Thymus (tissue), 11 donors: ENCODE data around the gene CD180. TPM values are rescaled to one million over a fixed set of nuclear protein-coding genes. Genes with fewer than 3 reads are reported as not detected.
A peak's percentile ranks its signal among the peaks of the same experiment; 100 is the strongest.
"Not testable (repeated sequence)": the region's sequence is repeated elsewhere in the genome, so short reads cannot be mapped to it uniquely, and the experiment has no call there.

Experiments
- DNase-seq, 9 donors: peaks; one replicate each; pipeline ENCODE4 v3.0.0-alpha.2; 2013; ENCODE audit warnings: low spot score in 9 of 9, low read depth in 6 of 9, missing footprints in 1 of 9
- H3K27ac ChIP-seq, 2 donors: one replicate each; pipeline ENCODE4 v1.5.1; 2013; ENCODE audit warnings: control low read depth in 1 of 2, low read depth in 1 of 2, low read length in 1 of 2, mild to moderate bottlenecking in 1 of 2, moderate library complexity in 1 of 2
- H3K27me3 ChIP-seq, 2 donors: one replicate each; pipeline ENCODE4 v1.5.1; 2013; ENCODE audit warnings: low read length in 1 of 2; ENCODE audit not compliant: control insufficient read depth in 2 of 2, insufficient read depth in 1 of 2
- H3K36me3 ChIP-seq, 2 donors: one replicate each; pipeline ENCODE4 v1.5.1; 2013; ENCODE audit warnings: low read length in 1 of 2, mild to moderate bottlenecking in 1 of 2, moderate library complexity in 1 of 2; ENCODE audit not compliant: control insufficient read depth in 2 of 2, insufficient read depth in 2 of 2
- H3K4me1 ChIP-seq, 2 donors: one replicate each; pipeline ENCODE4 v1.5.1; 2013; ENCODE audit warnings: low read length in 2 of 2; ENCODE audit not compliant: control insufficient read depth in 2 of 2, insufficient read depth in 2 of 2
- H3K4me3 ChIP-seq, 2 donors: one replicate each; pipeline ENCODE4 v1.5.1; 2013; ENCODE audit warnings: low read length in 2 of 2, control low read depth in 1 of 2, mild to moderate bottlenecking in 1 of 2
- H3K9me3 ChIP-seq, 2 donors: one replicate each; pipeline ENCODE4 v1.5.1; 2013; ENCODE audit warnings: low read length in 1 of 2, mild to moderate bottlenecking in 1 of 2; ENCODE audit not compliant: control insufficient read depth in 2 of 2, insufficient read depth in 1 of 2
- WGBS: extraction: QIAGEN DNeasy Blood & Tissue Kit; methylation state at CpG from one replicate; pipeline ENCODE4 v1.1.7; 2013; 5-methylcytosine and 5-hydroxymethylcytosine counted together
- polyA plus RNA-seq: library from polyadenylated mRNA; stranded (reverse); fragments of 200-250 nt; gene quantifications from one replicate; pipeline ENCODE4 v1.2.3, GENCODE V29; 2013
- total RNA-seq: library from RNA; stranded (reverse); fragments of 120-200 nt; gene quantifications from one replicate; pipeline ENCODE4 v1.2.4, GENCODE V29; 2013
- donor health status: healthy.

CD180 gene
- total and polyA plus RNA-seq, 2 donors = 1.3 to 2.2 TPM

DNA sequence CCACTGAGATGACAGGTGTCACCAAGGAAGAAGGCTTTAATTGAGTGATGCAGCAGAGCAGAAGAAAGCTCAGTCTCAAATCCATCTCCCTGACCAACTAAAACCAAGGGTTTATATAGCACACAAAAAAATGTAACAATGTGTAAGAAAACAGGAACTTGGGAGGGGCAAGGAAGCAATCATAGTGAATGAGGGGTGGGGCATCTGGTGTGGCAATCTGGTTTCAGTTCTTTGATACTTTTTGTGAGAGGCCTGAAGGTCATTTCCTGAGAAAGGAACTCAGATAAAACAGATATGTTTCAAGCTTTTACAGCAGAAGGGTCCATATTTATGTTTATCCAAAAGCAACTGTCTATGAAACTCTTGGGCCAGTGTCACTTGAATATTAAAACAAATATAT, 19.7 kb downstream of the CD180 start:
- no peaks in the 10 kb centered on the region for H3K36me3 ChIP-seq
- H3K27ac ChIP-seq = no peak overlapping the region
- peaks cover 6 to 10% of the 10 kb centered on the region in 2 donors for H3K4me1 ChIP-seq
- peaks cover 2 to 6% of the 10 kb centered on the region in 2 donors for H3K9me3 ChIP-seq
- no peak overlapping the region for H3K4me3 ChIP-seq
- DNase-seq = no peak
- H3K27me3 ChIP-seq = no peaks in the 10 kb centered on the region

GRCh38 chr5:67173959-67174358, 22.6 kb downstream of the CD180 start:
- peaks cover 2 to 6% of the 10 kb centered on the region in 2 donors for H3K9me3 ChIP-seq
- no peak overlapping the region for H3K27ac ChIP-seq
- H3K4me3 ChIP-seq = no peak overlapping the region
- DNase-seq = no peak
- H3K27me3 ChIP-seq = no peaks in the 10 kb centered on the region
- peaks cover 11 to 13% of the 10 kb centered on the region in 2 donors for H3K36me3 ChIP-seq
- H3K4me1 ChIP-seq = no peaks in the 10 kb centered on the region
- 97% methylated on average over 1 of the region's 1 CpG for WGBS

DNA sequence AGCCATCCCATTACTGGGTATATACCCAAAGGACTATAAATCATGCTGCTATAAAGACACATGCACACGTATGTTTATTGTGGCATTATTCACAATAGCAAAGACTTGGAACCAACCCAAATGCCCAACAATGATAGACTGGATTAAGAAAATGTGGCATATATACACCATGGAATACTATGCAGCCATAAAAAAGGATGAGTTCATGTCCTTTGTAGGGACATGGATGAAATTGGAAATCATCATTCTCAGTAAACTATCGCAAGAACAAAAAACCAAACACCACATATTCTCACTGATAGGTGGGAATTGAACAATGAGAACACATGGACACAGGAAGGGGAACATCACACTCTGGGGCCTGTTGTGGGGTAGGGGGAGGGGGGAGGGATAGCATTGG, 23.2 kb downstream of the CD180 start:
- not testable (repeated sequence) for H3K4me3 ChIP-seq, DNase-seq, H3K4me1 ChIP-seq, H3K27ac ChIP-seq, H3K27me3 ChIP-seq, H3K9me3 ChIP-seq
- H3K36me3 ChIP-seq = peaks cover 11 to 13% of the 10 kb centered on the region in 2 donors
- WGBS = 100% methylated on average over 1 of the region's 2 CpGs

DNA sequence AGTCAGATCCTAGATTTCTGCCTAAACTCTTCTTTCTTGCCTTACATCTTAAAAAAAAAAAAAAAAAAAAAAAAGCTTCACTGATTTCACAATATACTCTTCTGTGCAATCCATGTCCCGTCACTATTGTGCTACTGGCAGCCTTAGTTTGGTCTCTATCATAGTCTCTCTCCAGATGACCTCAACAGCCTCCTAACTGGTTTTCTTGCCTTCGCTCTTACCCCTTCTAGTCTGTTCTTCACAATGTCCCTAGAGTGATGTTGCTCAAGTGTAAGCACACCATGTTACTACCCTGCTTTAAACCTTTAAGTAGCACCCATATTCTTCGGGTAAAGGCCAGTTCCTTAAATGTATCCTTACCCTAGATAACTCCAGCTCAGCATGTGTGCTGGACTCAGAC, 25.8 kb downstream of the CD180 start:
- H3K9me3 ChIP-seq = no peaks in the 10 kb centered on the region
- H3K27me3 ChIP-seq = no peaks in the 10 kb centered on the region
- H3K4me3 ChIP-seq = no peak overlapping the region
- 94% methylated on average over 3 of the region's 3 CpGs for WGBS
- H3K27ac ChIP-seq = no peak overlapping the region
- H3K36me3 ChIP-seq = peaks cover 23% of the 10 kb centered on the region in 2 donors
- peaks cover 2 to 16% of the 10 kb centered on the region in 2 donors for H3K4me1 ChIP-seq
- no peak for DNase-seq

GRCh38 chr5:67168069-67168468, 28.5 kb downstream of the CD180 start:
- H3K9me3 ChIP-seq = no peaks in the 10 kb centered on the region
- no peak overlapping the region for H3K27ac ChIP-seq
- no peaks in the 10 kb centered on the region for H3K27me3 ChIP-seq
- WGBS = 97% methylated on average over 4 of the region's 4 CpGs
- peaks cover 48 to 50% of the 10 kb centered on the region in 2 donors for H3K36me3 ChIP-seq
- no peak overlapping the region for H3K4me3 ChIP-seq
- H3K4me1 ChIP-seq = peaks cover 6 to 29% of the 10 kb centered on the region in 2 donors
- no peak for DNase-seq

DNA sequence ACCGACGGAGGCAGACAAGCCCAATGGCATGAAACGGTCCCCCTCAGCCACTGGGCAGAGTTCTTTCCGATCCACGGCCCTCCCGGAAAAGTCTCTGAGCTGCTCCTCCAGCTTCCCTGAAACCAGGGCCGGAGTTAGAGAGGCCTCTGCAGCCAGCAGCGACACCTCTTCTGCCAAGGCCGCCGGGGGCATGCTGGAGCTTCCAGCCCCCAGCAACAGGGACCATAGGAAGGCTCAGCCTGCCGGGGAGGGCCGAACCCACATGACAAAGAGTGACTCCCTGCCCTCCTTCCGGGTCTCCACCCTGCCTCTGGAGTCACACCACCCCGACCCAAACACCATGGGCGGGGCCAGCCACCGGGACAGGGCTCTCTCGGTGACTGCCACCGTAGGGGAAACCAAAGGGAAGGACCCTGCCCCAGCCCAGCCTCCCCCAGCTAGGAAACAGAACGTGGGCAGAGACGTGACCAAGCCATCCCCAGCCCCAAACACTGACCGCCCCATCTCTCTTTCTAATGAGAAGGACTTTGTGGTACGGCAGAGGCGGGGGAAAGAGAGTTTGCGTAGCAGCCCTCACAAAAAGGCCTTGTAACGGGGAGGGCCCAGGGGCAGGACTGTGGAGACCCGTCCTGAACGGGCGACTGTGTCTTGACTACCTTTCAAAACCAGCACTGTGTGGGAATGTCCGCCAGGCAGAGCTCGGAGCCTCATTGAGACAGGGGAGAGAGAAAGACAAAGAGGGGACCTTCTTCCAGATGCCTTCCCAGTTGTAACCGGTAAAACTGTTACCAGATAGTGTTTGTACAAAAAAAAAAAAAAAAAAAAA, 29.9 kb downstream of the CD180 start:
- Histone ChIP-seq H3K27ac (peak overlapping the region; percentile 87 to 92), H3K4me3 (peak overlapping the region; percentile 38 to 45), H3K4me1 (peaks cover 6 to 32% of the 10 kb centered on the region in 2 donors), H3K27me3 (no peaks in the 10 kb centered on the region), H3K36me3 (peaks cover 57 to 62% of the 10 kb centered on the region in 2 donors), H3K9me3 (no peaks in the 10 kb centered on the region)
- 72% methylated on average over 31 of the region's 31 CpGs for WGBS
- peak in 2 of 9 donors; percentile 44 to 63 for DNase-seq

GRCh38 chr5:67165526-67166459, 30.8 kb downstream of the CD180 start:
- 52% methylated on average over 36 of the region's 36 CpGs for WGBS
- Histone ChIP-seq H3K4me3 (peak overlapping the region; percentile 38 to 45), H3K36me3 (peaks cover 57 to 67% of the 10 kb centered on the region in 2 donors), H3K27me3 (no peaks in the 10 kb centered on the region), H3K4me1 (peaks cover 6 to 32% of the 10 kb centered on the region in 2 donors), H3K27ac (peak overlapping the region; percentile 87 to 92), H3K9me3 (no peaks in the 10 kb centered on the region)
- DNase-seq = peak; percentile 65 to 93 (median 75)

- H3K9me3 ChIP-seq = no peaks in the 10 kb centered on the region
- 95% methylated on average over 17 of the region's 17 CpGs for WGBS
- DNase-seq = no peak
- H3K36me3 ChIP-seq = peaks cover 51 to 66% of the 10 kb centered on the region in 2 donors
- no peaks in the 10 kb centered on the region for H3K27me3 ChIP-seq
- peaks cover 6 to 32% of the 10 kb centered on the region in 2 donors for H3K4me1 ChIP-seq
- peak overlapping the region; percentile 60 to 87 for H3K27ac ChIP-seq
- no peak overlapping the region for H3K4me3 ChIP-seq
These were observed 31.6 kb downstream of the CD180 start for GRCh38 chr5:67164856-67165525.
